HL-60 (cell line): ENCODE data around the gene PGA4.
"Not testable (repeated sequence)": the region's sequence is repeated elsewhere in the genome, so short reads cannot be mapped to it uniquely, and the experiment has no call there.

Source experiments
- GABPA ChIP-seq: IDR thresholded peaks from 2 replicates; pipeline ENCODE4 v1.6.1; 2012; ENCODE audit warnings: low read depth
- POLR2AphosphoS5 ChIP-seq: IDR thresholded peaks from 2 replicates; pipeline ENCODE4 v1.6.1; 2012; ENCODE audit warnings: low read depth
- SPI1 ChIP-seq: IDR thresholded peaks from 2 replicates; pipeline ENCODE4 v1.6.1; 2012; ENCODE audit warnings: low read depth, mild to moderate bottlenecking, borderline replicate concordance
- TF ChIP-seq, protein P1 (sequence below): IDR thresholded peaks from one replicate; pipeline ENCODE4 v1.5.1; 2011; ENCODE audit warnings: low read length, control low read depth, inconsistent platforms; ENCODE audit not compliant: insufficient read depth
- TF ChIP-seq, protein P2 (sequence below): IDR thresholded peaks from 2 replicates; pipeline ENCODE4 v1.6.1; 2012; ENCODE audit warnings: low read depth; ENCODE audit not compliant: insufficient replicate concordance

DNA sequence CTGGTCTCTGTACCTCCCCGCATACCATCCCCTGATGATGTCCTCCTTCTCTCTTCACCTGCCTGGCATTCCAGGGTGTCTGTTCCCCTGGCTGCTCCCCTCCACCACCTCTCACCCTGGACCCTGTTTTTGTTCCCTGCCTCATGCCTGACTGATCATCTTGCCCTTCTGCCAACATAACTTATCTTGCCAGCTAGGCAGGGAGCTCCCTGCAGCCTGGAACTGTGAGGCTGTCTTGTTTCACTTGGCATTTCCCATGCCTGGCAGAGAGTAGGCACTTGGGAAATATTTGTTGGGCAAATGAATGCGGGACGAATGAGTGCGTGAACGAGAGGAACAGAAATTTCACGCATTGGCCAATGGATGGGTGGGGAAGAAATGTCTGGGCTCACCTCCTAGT is 7.3 kb downstream of the PGA4 start:
- TF ChIP-seq, protein P1, sequence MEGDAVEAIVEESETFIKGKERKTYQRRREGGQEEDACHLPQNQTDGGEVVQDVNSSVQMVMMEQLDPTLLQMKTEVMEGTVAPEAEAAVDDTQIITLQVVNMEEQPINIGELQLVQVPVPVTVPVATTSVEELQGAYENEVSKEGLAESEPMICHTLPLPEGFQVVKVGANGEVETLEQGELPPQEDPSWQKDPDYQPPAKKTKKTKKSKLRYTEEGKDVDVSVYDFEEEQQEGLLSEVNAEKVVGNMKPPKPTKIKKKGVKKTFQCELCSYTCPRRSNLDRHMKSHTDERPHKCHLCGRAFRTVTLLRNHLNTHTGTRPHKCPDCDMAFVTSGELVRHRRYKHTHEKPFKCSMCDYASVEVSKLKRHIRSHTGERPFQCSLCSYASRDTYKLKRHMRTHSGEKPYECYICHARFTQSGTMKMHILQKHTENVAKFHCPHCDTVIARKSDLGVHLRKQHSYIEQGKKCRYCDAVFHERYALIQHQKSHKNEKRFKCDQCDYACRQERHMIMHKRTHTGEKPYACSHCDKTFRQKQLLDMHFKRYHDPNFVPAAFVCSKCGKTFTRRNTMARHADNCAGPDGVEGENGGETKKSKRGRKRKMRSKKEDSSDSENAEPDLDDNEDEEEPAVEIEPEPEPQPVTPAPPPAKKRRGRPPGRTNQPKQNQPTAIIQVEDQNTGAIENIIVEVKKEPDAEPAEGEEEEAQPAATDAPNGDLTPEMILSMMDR, result not testable (repeated sequence)
- TF ChIP-seq, protein P2, sequence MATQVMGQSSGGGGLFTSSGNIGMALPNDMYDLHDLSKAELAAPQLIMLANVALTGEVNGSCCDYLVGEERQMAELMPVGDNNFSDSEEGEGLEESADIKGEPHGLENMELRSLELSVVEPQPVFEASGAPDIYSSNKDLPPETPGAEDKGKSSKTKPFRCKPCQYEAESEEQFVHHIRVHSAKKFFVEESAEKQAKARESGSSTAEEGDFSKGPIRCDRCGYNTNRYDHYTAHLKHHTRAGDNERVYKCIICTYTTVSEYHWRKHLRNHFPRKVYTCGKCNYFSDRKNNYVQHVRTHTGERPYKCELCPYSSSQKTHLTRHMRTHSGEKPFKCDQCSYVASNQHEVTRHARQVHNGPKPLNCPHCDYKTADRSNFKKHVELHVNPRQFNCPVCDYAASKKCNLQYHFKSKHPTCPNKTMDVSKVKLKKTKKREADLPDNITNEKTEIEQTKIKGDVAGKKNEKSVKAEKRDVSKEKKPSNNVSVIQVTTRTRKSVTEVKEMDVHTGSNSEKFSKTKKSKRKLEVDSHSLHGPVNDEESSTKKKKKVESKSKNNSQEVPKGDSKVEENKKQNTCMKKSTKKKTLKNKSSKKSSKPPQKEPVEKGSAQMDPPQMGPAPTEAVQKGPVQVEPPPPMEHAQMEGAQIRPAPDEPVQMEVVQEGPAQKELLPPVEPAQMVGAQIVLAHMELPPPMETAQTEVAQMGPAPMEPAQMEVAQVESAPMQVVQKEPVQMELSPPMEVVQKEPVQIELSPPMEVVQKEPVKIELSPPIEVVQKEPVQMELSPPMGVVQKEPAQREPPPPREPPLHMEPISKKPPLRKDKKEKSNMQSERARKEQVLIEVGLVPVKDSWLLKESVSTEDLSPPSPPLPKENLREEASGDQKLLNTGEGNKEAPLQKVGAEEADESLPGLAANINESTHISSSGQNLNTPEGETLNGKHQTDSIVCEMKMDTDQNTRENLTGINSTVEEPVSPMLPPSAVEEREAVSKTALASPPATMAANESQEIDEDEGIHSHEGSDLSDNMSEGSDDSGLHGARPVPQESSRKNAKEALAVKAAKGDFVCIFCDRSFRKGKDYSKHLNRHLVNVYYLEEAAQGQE, result not testable (repeated sequence)
- TF ChIP-seq GABPA, POLR2AphosphoS5, SPI1: not testable (repeated sequence)
